NB4 (cell line): ENCODE data around the gene BHMT2.

Experiments
- CTCF ChIP-seq: IDR thresholded peaks from one replicate; pipeline ENCODE4 v1.5.1; 2012; ENCODE audit warnings: low read depth, low read length
- MYC ChIP-seq: IDR thresholded peaks from 2 replicates; pipeline ENCODE4 v1.6.1; 2011; ENCODE audit warnings: low read depth, low read length
- POLR2A ChIP-seq: IDR thresholded peaks from 2 replicates; pipeline ENCODE4 v1.6.1; 2011; ENCODE audit warnings: mild to moderate bottlenecking; ENCODE audit not compliant: insufficient read length; ENCODE audit errors: extremely low read depth
- TF ChIP-seq, protein P1 (sequence below): IDR thresholded peaks from 2 replicates; pipeline ENCODE4 v1.6.1; 2011; ENCODE audit warnings: low read depth, low read length

GRCh38 chr5:79036769-79037168 is 32.8 kb upstream of the BHMT2 start:
- TF ChIP-seq POLR2A (no peak), CTCF (no peak), MYC (no peak)
- TF ChIP-seq, protein P1, sequence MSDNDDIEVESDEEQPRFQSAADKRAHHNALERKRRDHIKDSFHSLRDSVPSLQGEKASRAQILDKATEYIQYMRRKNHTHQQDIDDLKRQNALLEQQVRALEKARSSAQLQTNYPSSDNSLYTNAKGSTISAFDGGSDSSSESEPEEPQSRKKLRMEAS, result no peak
